Stimulated activated CD8-positive, alpha-beta memory T cell treated with anti-CD3 and anti-CD28 coated beads, Interleukin-2, amount 100 ng/mL, for 48 hours (primary cell): ENCODE results near the gene AGAP3.
A peak's percentile ranks its signal among the peaks of the same experiment; 100 is the strongest.

Experiments
- DNase-seq, 2 donors: peaks; one replicate each; pipeline ENCODE4 v3.0.0-alpha.2; 2020; ENCODE audit warnings: low read depth in 2 of 2

AGAP3 gene

GRCh38 chr7:151123158-151123821 is 37.0 kb downstream of the AGAP3 start:
- no peak for DNase-seq

- DNase-seq, result peak; percentile 66 to 68
These were observed 37.7 kb downstream of the AGAP3 start for GRCh38 chr7:151123822-151124464.

DNA sequence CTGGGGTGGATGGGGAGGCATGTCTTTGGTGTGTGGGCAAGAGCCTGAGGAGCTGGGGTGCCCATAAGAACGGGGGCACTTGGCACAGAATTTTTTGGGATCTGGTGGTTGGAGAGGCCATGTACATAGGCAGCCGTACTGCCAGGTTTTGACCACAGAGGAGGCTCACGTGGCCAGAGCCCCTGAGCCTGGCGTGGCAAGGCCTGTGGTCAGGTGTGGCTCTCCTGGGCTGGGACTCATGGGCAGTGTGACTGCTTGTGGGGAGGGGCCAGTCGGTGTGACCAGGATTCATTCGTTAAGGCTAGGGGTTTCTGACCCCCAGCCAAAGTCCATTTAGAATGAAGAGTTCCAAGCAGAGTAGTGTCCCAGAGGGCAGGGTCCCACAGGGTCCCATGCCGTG is 38.2 kb downstream of the AGAP3 start:
- DNase-seq, result no peak

DNA sequence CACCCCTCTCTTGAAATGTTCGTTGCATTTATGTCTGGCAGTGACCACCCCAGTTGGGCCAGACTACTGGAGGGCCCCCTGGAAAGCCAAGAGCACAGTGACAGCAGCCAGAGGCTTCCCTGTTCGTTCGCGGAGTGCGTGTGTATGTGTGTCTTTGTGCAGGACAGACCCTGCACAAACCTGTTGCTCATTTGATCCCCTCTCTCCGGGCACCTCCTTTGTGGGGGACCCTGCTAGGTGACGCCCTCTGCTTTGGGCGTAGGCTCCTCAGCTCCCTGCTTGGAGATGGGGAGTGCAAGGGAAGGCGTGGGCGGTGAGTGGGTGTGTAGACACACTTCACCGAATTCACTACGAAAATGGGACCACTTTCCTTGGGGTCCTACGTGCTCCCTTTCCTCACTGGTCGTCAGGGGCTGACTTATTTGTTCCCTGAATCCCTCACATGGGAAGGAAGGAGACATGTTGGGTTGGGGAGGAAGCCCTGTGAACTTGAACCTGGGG is 38.7 kb downstream of the AGAP3 start:
- DNase-seq, result no peak

DNA sequence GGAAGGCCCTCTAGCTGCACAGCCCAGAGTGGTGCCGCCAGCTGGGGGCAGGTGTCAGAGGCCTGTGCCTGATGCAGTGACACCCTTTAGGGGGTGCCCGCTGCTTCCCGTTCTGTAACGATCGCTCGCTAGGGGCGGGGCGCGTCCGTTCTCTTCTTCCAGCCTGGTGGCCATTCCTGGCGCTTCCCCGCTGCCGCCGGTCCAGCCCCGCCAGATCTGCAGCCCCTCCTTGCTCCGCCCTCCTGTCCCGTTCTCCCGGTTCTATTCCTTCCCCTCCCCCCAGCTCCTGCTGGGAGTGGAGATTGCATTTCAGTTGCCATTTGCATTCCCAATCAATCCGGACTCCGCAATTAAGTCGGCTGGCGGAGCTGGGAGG is 39.2 kb downstream of the AGAP3 start:
- no peak for DNase-seq

DNA sequence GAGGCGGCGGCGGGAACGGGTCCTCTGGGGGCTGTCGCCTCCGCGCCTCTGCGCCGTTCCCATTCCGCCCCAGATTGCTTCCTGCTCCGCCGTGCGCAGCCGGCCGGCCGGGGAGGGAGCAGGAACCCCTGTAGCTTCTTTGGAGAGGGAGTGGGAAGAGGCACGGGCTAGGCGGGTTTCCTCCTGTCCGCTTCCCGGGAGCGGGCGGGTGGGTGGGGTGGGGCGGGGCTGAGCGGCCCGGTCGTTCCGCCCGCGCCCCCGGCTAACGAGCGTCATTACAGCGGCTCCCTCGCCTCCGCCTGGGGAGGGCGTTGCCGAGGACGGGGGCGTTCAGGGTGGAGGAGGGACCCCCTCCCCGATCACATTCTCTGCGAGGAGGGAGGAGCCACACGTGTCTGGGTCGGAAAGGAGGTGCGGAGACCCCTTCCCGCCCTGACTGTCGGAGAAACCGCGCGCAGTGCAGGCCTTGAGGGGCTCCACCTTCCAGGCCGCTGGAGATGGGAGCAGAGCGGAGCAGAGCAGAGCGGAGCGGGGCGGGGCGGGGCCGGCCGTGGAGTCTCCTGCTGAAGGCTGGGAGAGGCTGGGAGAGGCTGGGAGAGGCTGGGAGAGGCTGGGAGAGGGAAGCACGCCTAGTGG is 39.7 kb downstream of the AGAP3 start:
- no peak for DNase-seq

GRCh38 chr7:151126491-151127137 is 40.3 kb downstream of the AGAP3 start:
- DNase-seq, result no peak

DNA sequence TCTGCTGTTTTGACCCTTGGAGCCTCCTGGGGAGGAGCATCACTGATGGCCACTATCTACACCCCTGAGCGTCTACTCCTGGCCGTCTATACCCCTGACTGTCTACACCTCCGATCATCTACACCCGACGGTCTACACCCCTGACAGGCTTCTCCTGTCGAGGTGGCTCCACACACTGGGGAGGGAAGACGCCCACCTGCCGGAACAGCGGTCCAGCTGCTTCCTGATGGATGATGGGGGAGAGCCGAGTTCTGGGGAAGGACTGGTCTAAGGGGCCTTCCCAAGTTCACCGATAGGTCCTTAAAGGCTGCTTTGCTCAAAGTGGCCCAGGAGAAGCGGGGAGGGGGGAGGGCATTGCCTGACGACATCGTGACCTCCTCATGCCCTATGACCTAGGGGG is 41.9 kb downstream of the AGAP3 start:
- DNase-seq, result no peak

DNA sequence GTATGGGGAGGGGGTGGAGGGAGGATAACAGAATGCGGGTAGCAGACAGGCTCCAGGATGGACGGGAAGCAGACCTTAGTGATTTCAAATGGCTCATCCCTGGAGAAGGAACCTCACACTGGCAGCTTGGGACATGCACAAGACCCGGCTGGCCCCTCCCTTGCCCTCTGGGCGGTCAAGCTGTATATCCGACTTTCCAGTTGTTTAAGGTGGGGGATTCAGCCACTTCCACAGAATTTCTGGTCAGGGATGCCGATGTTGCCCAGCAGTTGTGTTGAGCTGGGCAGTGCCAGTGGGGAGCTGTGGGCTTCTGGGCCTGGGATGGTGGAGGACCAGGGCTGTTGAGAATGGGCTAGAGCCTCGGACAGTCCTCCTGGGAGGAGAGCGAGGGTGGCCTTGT is 42.4 kb downstream of the AGAP3 start:
- no peak for DNase-seq

GRCh38 chr7:151129117-151129959 is 43.1 kb downstream of the AGAP3 start:
- no peak for DNase-seq

DNA sequence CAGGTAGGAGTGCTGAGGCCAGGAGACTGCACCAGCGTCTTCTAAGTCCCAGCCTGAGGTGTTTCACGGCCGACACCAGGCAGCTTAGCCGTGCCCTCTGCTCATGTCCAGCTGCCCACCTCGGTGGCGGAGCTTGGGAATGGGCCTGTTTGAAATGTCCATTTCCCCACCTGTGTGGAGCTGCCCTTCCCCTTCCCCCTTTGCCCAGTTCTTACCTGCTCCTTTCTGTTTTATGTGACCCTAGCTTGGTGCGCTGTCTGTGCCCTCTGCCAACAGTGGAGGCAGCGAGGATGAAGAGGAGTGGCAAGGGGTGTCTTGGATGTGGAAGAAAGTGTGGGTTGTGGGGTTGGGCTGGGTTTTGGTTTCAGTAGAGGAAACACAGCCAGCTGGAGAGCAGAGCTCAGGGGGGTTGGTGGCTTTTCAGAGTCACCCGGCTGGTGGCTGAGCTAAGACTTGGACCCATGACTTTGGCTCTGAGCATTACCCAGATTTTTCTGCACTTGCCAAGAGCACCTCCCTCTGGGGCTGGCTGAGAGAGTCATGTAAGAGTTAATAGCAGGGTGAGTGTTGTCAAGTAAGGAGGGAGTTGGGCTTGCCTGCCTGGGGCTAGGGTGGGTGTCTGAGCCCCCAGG is 43.8 kb downstream of the AGAP3 start:
- no peak for DNase-seq

DNA sequence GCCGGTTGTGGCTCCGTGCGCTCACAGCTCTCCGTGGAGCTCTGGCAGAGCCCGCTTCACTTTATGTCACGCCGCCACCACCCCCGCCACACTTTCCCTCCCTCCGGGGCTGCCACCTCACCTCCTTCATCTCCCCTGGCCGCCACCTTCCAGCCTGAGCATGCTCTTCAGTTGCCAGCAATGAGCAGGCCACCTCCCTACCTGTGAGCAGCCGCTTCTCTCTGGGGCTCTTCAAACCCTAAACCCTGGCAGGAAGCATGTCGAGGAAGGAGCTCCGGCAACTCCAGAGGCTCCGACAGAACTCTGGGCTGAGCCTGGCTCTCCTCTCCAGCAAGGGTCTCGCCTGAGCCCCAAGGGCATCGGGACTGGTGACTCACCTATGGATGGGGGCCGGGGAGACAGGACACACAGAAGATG is 44.5 kb downstream of the AGAP3 start:
- DNase-seq, result no peak

GRCh38 chr7:151131224-151131591 is 44.9 kb downstream of the AGAP3 start:
- no peak for DNase-seq

DNA sequence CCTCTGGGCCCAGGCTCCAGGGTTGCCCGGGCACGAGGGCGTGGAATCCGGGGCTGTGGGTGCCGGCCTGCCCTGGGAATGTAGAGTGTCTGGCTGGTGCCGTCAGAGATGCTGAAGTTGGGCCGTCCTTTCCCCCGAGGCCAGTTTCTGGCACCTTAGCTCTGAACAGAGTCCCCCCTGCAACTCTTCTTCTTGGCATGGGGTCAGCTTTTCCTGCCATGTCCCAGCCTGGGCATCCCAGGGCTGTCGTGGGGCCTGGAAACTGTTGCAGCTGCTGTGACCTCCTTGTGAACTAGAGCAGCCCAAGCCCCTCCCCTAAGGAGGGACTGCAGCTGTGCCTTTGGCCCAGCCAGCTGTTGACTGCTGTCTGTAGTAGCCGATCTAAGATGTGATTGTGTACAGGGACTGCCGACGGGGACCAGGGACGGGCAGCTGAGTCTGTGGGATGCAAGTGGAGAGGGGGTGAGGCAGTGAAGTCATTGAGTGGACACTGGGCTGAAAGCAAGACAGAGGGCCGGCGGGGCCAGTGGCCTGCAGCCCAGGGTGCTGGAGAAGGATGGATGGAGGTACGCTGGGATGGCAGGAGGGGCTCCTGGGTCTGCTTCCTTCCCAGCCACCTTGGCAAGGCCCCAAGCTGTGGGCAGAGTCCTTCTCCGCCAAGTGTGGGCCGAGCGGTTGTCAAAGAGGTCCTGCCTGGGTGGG is 45.5 kb downstream of the AGAP3 start:
- DNase-seq, result no peak

DNA sequence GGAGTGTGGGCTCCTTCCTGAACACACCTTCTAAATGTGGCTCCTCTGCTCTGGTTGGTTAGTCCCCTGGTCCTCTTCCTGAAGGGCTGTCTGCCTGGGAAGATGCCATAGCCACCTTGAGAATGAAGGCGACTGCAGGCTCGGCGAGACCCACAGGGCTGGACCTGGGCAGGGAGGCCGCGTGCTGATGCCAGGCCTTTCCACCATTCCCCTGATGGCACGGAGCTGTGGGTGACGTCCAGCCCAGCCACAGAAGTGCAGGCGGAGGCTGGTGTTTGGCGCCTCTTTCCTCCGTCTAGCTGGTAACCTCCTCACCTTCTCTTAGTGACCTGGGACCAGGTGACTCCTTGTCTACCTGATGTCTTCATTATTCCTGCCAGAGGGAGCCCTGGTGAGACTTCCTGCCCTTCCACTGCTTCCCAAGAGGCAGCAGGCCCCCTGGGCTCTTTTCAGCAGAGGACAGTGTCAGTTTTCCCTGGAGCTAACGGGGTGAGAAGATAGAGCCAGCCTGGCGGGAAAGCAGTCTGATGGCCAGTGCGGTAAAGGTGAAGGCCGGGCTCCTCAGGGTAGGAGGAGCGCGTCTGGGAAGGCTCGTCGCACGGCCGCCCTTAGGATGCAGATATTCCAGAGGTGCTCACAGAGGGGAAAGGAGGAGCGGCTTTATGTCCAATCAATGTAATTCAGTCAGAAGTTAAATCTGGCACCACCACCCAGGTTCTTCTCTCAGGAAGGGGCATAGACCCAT is 46.4 kb downstream of the AGAP3 start:
- no peak for DNase-seq

DNA sequence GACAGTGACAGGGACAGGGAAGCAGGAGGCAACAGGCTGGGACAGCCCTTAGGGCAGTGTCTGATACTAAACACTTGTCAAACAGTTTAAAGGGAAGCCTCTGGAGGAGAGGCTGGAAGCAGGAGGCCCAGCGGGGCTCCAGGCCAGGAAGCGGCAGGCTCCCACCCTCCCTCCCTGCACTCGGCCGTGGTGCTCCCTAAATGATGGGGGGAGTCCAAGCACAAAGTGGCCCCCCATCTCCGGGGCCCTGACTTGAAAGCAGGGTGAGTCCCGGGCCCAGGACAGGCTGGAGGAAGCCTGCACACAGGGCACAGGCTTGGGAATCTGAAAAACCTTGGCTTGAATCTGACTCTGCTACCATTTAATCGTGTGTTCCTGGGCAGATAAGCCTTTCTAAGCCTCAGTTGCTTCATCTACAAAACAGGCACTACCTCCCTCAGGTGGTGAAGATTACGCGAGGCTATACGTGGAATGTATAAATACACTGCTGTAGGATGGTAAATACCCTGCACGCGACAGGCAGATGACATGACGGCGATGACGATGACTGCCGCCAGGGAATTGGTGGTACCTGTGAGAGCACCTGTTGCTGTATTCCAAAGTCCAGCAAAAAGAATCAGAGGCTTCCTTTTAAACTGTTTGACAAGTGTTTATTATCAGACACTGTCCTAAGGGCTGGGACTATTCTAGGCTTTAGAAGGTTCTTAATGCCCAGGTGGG is 47.2 kb downstream of the AGAP3 start:
- no peak for DNase-seq

DNA sequence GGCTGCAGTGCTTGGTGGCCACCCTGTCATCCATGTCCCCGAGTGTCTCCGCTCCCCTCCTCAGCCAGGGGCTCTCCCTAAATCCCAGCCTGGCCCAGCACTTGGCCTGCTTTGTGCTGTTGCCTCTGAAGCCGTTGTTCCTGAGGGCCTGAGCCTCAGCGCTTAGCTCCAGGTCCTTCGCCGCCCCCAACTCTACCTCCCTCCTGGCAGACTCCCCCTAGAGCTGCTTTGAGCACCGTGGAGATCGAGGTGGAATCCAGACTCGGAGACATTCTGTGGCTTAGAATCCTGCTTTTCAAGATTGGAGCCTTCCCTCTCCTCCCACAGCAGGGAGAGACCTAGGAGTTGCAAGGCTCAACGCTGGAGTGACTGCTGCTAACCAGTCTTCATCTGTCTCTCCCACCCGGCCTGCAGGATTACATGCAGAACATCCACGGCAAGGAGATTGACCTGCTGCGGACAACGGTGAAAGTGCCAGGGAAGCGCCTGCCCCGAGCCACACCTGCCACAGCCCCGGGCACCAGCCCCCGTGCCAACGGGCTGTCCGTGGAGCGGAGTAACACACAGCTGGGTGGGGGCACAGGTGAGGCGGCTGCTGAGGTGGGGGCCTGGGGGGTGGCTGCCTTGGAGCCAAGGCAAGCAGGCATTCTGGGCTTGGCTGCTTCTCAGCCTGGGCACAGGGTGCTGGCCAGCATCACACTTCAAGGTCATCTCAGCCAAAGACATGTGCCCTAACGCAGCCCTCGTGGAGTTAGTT is 47.9 kb downstream of the AGAP3 start:
- no peak for DNase-seq

DNA sequence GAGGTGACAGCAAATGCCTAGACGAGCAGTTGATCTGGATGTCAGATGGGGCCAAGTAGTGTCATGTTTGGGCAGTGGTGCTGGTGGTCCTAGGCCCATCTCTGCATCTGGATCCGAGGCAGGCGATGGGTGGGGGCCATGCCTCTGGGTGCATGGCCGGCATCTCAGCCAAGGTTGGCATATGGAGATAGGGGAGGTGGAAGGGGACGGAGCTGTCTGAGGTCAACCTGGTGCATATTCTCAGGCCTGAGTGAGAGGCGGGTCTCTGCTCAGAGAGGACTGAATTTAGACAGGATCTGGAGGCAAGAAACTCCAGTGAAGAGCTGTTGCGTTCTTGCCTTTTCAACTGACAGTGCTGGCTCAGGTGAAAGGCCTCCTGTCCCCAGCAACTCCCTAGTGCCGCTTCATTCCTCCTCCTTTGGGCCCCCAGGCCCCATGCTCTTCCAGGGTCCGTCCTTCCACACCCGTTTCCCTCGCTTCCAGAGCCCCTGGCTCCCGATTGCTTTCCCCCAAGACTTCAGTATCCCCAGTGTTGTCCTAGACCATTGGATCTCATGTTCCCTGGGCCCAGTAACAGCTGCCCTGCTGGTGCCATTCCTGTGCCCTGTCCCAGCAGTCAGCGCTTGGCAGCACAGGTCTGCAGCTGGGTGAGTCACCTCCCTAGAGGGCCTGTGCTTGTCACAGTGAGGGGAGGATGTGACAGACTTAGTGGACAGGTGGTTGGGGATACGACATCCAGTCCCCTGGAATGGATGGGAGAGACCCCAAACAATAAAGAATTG is 48.7 kb downstream of the AGAP3 start:
- no peak for DNase-seq
